GM23248 (cell line): ENCODE data around the gene PPP1R13B.

ENCODE experiments used
- EZH2 ChIP-seq: fragments of 200-600 bp; sonication (generic); IDR thresholded peaks from 2 replicates; pipeline ENCODE4 v1.6.1; 2018; ENCODE audit warnings: antibody characterized with exemption, mild to moderate bottlenecking; ENCODE audit not compliant: insufficient read depth, poor library complexity, severe bottlenecking
- EZH2phosphoT487 ChIP-seq: fragments of 200-600 bp; sonication (generic); IDR thresholded peaks from 2 replicates; pipeline ENCODE4 v1.6.1; 2018; ENCODE audit warnings: antibody characterized with exemption, moderate library complexity, mild to moderate bottlenecking, low read depth; ENCODE audit not compliant: insufficient read depth

- TF ChIP-seq EZH2phosphoT487 (no peak), EZH2 (no peak)
Measured at GRCh38 chr14:103735022-103735421, 112.4 kb downstream of the PPP1R13B start.
